Activated T-cell treated with anti-CD3 and anti-CD28 coated beads for 48 hours (primary cell): Measurements from ENCODE around the gene GSG1L.

ENCODE experiments used
- DNase-seq: peaks from one replicate; pipeline ENCODE4 v3.0.0-alpha.2; 2020; ENCODE audit warnings: low read depth

GSG1L gene

GRCh38 chr16:27771201-27771910, 292.2 kb downstream of the GSG1L start:
- no peak for DNase-seq

DNA sequence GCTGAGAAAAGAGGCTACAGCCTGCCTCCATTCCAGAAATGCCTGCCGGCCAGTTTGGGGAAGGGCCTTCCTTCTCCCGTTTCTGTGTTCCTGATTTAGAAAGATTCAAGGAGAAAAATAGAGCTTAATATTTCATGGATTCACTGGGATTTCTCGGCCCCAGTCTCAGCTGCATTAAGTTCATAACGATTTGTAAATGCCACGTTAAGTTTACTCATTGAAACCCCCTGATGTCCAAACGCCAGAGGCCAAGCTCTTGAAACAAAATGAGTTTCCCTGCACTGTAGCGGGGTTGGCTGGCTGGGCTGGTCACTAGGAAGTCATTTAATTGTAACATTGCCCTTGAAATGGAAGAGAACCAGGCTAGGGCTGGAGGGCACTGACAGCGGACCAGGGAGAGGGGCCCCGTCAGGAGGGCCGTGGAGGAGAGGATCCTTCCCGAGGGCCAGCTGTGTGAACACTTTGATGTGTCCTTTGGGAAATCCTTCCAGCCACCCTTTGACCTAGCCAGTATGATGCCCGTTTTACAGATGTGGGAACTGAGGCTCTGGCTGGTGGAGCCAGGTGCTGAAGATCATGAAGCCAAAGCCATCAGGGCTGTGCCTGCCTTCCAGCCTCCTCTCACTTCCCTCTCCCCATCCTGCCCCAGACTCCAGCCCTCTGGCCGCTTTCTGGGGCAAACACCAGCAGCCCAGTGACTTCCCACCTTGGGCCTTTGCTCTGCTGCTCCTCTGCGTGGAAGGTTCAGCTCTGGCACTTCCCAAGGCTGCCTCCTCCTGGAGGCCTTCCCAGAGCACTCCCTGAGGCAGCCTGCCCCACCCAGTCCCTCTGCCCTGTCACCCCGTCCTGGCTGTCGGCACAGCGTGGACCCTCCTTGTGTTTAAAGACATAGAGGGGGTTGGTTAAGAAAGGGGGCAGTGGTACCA, 293.0 kb downstream of the GSG1L start:
- DNase-seq: no peak

GRCh38 chr16:27769561-27770255, 293.8 kb downstream of the GSG1L start:
- no peak for DNase-seq

- DNase-seq: no peak
Measured at GRCh38 chr16:27768651-27769272, 294.8 kb downstream of the GSG1L start.

- no peak for DNase-seq
Measured at GRCh38 chr16:27767971-27768591, 295.4 kb downstream of the GSG1L start.

GRCh38 chr16:27767081-27767480, 296.4 kb downstream of the GSG1L start:
- DNase-seq: no peak

DNA sequence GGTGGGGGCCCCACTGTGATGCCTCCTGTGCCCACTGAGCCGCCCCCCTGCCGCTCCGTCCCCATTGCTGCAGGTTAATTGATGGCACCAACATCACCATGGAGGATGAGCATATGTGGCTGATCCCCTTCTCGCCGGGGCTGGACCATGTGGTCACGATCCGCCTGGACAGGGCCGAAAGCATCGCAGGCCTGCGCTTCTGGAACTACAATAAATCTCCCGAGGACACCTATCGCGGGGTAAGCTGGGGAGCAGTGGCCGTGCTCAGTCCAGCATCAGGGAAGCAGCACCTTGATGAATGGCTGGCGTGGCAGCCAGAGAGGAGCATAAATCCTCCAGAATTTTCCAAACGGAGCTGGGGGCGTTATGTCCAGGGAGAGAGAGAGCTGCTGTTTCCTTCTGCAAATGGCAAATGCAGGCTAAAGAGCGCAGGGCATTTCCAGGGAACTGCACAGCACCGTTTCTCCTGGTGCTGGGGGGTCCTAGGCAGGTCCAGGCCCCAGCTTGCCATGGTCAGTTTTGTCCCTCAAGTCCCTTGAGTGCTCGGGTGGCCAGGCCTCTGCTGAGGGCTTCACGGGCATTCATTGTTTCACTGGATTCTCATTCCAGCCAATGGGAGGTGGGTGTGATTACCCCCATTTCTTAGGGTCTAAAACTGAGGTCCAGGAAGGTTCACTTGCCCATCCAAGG, 297.1 kb downstream of the GSG1L start:
- DNase-seq: no peak

DNA sequence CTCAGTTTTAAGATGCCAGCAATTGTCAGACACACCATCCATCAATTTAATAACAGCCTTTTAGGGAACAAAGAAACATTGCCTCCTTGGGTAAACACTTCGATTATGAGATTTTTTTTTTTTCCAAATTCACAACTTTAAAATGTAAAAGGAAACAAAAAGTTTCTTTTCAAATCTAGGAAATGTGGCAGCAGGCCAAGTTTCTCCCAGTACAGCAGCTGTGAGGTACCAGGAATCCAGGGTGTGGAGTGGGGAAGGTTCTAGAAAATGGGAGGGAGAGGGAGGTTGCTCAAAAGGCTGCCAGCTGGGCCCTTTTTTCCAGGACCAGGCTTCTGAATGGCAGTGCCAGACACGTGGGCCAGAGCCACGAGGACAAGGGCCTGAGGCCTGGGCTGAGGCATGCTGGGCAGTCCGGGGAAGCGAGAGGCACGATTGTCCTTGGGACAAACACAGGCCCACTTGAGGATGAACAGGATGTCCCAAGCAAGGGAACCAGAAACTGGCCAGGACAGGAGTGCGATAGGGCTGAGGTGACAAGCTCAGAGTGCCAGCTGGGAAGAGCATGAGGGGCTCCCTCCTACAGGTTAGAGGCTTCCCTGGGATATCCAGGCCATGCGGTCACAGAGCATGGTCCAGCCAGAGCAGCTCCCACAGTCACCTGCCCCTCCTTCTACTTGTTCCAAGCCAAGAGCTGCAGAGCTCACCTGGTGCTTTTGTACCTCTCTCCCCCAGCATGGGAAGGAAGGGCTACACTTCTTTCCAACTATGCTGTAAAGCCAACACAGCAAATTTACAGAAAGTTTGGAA, 298.4 kb downstream of the GSG1L start:
- DNase-seq: no peak

DNA sequence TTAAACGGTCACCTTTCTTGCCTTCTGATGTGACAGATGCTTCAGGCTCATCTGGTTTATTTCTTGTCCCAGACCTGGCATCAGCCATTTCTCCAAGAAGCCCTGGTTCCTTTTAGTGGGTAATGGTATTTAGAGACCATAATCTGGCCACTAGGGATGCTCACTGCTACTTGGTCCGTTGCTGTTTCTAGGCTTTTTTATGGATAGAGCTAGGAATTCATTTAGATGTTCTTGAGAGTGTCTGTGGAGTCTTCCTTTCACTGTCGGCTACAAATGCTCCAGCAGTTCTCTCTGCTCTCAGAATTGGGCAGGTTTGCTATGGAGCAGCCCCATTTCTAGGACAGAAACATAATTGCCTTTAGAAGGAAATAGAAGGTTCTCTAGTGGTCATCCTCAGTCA, 299.1 kb downstream of the GSG1L start:
- no peak for DNase-seq

- no peak for DNase-seq
Measured at GRCh38 chr16:27762441-27762840, 301.1 kb downstream of the GSG1L start.

- no peak for DNase-seq
Measured at GRCh38 chr16:27761816-27762215, 301.7 kb downstream of the GSG1L start.

GRCh38 chr16:27760789-27761176, 302.7 kb downstream of the GSG1L start:
- DNase-seq: no peak

DNA sequence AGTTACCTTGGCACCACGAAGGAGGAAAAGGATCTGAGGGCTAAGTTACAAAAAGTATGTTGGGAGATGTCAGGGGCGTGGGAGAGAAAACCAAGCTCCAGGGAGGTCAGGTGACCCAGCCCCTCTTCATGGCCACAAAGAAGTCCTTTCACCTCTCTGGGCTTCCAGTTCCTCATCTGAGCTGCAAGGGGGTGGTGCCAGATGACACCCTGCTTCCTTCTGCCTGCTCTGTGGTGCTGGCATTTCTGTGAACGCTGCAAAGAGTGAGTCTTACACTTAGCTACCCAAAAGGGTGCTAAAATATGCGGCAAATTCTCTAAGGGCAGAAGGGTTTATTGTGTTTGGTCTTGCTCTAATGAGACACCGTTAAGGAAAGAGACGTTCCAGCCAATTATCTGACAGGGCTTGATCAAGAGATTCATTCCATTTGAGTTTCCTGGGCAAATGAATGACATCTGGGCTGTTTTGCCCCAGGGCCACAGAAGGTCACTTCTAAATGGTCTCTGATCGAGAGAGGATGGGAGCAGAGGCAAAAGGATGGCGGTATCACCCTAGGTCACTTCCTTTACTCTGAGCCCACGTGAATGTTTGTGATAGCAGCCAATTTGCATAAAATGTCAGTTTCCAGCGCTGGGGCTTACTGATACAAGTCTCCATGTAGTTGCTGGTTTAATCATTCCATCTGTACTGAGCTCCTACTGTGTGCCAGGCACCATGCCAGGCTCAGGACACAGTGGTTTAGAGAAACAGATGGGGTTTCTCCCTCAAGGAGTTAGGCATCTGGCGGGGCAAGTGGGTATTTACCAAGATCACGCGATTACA, 303.3 kb downstream of the GSG1L start:
- no peak for DNase-seq

GRCh38 chr16:27759301-27759871, 304.1 kb downstream of the GSG1L start:
- DNase-seq: no peak

DNA sequence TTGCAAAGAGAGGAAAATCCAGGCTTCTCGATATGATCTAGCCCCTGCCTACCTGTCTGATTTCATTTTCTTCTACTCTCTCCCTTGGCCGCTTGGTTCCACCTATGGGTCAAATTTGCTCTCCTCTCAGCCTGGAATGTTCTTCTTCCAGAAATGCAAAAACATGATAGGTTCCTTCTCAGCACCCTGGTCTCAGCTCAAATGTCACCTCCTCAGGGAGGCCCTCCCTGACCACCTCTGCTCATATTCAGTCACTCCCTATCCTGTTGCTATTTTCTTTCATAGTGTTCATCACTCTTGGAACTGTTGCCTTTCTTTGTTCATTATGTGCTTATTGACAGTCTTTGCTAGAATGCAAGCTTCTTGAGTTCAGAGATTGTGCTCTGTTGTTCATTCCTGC, 305.0 kb downstream of the GSG1L start:
- DNase-seq: no peak

DNA sequence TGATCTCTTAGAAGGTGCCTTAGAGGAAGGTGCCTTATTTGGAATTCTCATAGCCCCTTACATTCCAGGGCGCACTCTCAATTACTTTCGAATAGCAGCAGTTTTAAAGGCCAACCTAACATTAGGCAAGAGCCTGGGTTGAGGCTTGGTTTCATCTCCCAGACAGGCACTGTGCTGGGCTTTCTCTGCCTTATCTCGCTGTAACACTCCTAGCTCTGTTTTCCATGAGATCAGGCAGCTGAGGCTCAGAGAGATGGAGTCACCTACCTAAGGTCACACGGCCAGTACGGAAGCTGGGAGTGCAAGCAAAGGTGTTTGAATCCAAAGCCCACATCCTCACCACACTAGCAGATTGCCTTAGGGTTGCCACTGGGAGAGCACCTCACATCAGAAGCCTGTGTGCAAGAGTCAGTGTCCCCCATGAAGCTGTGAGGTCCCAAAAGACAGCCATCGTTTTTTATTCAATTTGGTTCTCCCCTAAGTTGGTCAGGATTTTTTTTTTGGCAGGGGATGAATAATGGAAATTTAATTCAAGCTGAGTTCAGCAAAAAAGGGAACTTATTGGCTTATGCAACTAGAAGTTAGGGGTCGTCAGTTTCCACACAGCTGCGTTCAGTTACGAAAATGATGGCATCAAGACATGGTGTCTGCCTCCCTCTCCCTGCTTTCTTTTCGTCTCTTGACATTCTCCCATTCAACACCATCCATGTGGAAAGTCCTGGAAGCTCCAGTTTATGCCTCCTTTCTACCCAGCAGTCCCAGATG, 307.1 kb downstream of the GSG1L start:
- no peak for DNase-seq

DNA sequence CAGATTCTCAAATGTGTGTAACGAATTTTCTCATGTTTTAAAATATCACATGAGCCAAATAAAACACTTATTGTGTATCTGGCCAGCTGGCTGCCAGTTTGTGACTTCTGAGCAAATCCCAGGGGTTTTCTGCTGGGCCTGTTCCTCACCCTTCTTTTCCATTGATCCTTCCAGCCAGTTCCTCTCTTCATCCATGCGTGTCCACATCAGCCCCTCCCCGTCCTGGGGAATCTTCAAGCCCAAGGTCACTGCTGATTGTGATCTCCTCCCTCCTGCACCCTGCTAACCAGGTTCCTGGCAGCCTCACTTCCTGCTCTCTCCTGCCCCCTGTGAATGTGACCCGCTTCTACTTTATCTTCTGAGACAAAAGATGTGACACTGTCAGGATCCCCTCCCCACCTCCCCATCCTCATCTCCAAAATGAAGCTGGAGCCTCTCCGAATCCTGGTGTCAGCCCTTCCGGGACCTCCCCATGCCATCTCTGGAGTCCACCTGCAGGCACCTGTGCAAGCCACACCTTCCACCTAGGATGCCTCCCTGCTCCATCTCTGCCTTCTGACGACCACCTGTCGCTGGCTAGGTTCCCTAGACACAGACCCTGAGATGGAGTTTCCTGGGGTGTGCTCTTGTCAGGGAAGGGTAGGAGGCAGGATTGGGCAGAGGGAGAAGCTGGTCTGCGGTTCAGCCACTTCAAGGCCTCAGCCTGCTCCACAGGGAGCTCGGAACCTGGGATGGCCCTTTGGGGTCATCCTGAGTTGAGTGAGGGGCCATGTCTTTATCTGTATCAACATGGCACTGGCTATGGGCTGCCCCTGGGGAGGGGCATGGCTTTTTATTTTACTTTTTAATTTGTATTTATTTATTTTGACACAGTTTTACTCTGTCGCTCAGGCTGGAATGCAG, 308.5 kb downstream of the GSG1L start:
- no peak for DNase-seq
